Regular cardiac myocyte (primary cell): ENCODE data around the gene ZBED5. TPM values are rescaled to one million over a fixed set of nuclear protein-coding genes. Genes with fewer than 3 reads are reported as not detected.

Experiments
- total RNA-seq: library from RNA; depleted of rRNA; stranded (reverse); fragments of >200 nt; gene quantifications from 2 replicates; pipeline ENCODE4 v1.2.3, GENCODE V29; 2014

The ZBED5 gene
- total RNA-seq = 12.4 and 13.8 TPM in 2 replicates

GRCh38 chr11:10857709-10858438 lies at the start of gene ZBED5:
TSS of gene ZBED5 (minus strand) at chr11:10858053. CDS start at chr11:10854945, 3,108 bp downstream.

GRCh38 chr11:10808553-10809372 lies 49.1 kb downstream of the ZBED5 start, which contains the start of gene EIF4G2:
TSS of gene EIF4G2 (minus strand) at chr11:10808926.

Other genes starting within 250 kb of the ZBED5 start
- 14.8 and 61.4 TPM in 2 replicates for gene IRAG1, start 164.3 kb downstream of the ZBED5 start, total RNA-seq
- 26.8 and 42.6 TPM in 2 replicates for gene CTR9, start 106.8 kb downstream of the ZBED5 start, total RNA-seq
- 459 and 696 TPM in 2 replicates for gene EIF4G2, start 49.1 kb downstream of the ZBED5 start, total RNA-seq